SK-N-SH (cell line): ENCODE results near the gene CLEC4M. TPM values are rescaled to one million over a fixed set of nuclear protein-coding genes. Genes with fewer than 3 reads are reported as not detected.

ENCODE experiments used
- CTCF ChIA-PET: fragments of 300-600, 350-600 bp; formaldehyde crosslinking; extraction: SDS; loops from one replicate; lab custom pipeline; 2021; lab: Yijun Ruan, JAX
- POLR2A ChIA-PET: fragments of 350-600 bp; sonication (Branson Sonifier 250); formaldehyde crosslinking; extraction: SDS; loops from one replicate; lab custom pipeline; 2020; ENCODE audit warnings: antibody characterized with exemption, inconsistent platforms; lab: Yijun Ruan, JAX
- DNase-seq: peaks from one replicate; pipeline ENCODE4 v3.0.0; 2012
- H2AFZ ChIP-seq: fragments of 200-600 bp; sonication (generic); 2 replicates; pipeline ENCODE4 v1.8.1; 2016; ENCODE audit warnings: antibody characterized with exemption, mild to moderate bottlenecking, low read depth
- H3F3A ChIP-seq: fragments of 200-600 bp; sonication (generic); replicated peaks from 2 replicates; pipeline ENCODE3; 2016; ENCODE audit warnings: antibody characterized with exemption, mild to moderate bottlenecking; ENCODE audit not compliant: insufficient read depth
- H3K27ac ChIP-seq, 2 experiments: fragments of 200-500 bp in 1 of 2; fragments of 200-600 bp in 1 of 2; sonication (Bioruptor generic) in 1 of 2; sonication (generic), shearing (Covaris generic) in 1 of 2; 2 replicates each; pipeline versions ENCODE4 v1.5.1 to v1.6.1; 2014 to 2016; ENCODE audit warnings: low read depth in 2 of 2, inconsistent platforms in 1 of 2, low read length in 1 of 2, mild to moderate bottlenecking in 1 of 2, mixed read lengths in 1 of 2
- H3K27me3 ChIP-seq: fragments of 200-600 bp; sonication (generic), shearing (Covaris generic); 2 replicates; pipeline ENCODE4 v1.6.1; 2016; ENCODE audit warnings: mixed run types; ENCODE audit not compliant: insufficient read depth
- H3K36me3 ChIP-seq, 2 experiments: fragments of 200-500 bp in 1 of 2; fragments of 200-600 bp in 1 of 2; sonication (Bioruptor generic) in 1 of 2; sonication (generic) in 1 of 2; replicated peaks in 1 of 2; 2 replicates each; pipeline versions ENCODE3 to v1.5.1; 2014 to 2016; ENCODE audit warnings: low read length in 1 of 2, mild to moderate bottlenecking in 1 of 2; ENCODE audit not compliant: insufficient read depth in 2 of 2, control insufficient read depth in 1 of 2
- H3K4me1 ChIP-seq, 2 experiments: fragments of 200-500 bp in 1 of 2; fragments of 200-600 bp in 1 of 2; sonication (Bioruptor generic) in 1 of 2; sonication (generic), shearing (Covaris generic) in 1 of 2; 2 replicates each; pipeline versions ENCODE4 v1.5.1 to v1.6.1; 2014 to 2016; ENCODE audit warnings: low read depth in 1 of 2, low read length in 1 of 2, mixed run types in 1 of 2; ENCODE audit not compliant: insufficient read depth in 2 of 2, control insufficient read depth in 1 of 2
- H3K4me2 ChIP-seq: fragments of 200-600 bp; sonication (generic), shearing (Covaris generic); 2 replicates; pipeline ENCODE4 v1.6.1; 2017; ENCODE audit warnings: mixed run types
- H3K4me3 ChIP-seq, 2 experiments: fragments of 200-500 bp in 1 of 2; fragments of 200-600 bp in 1 of 2; sonication (Bioruptor generic) in 1 of 2; sonication (generic), shearing (Covaris generic) in 1 of 2; 2 replicates each; pipeline versions ENCODE4 v1.5.1 to v1.8.1; 2014 to 2016; ENCODE audit warnings: low read depth in 2 of 2, inconsistent platforms in 1 of 2, low read length in 1 of 2, mild to moderate bottlenecking in 1 of 2, mixed read lengths in 1 of 2, moderate library complexity in 1 of 2
- H3K79me2 ChIP-seq: fragments of 200-600 bp; sonication (generic); 2 replicates; pipeline ENCODE4 v1.8.1; 2017; ENCODE audit warnings: mild to moderate bottlenecking; ENCODE audit not compliant: insufficient read depth
- H3K9ac ChIP-seq: fragments of 200-600 bp; sonication (generic); 2 replicates; pipeline ENCODE4 v1.6.1; 2017; ENCODE audit warnings: mixed run types
- H3K9me2 ChIP-seq: fragments of 200-600 bp; sonication (generic); 2 replicates; pipeline ENCODE4 v1.6.1; 2017; ENCODE audit warnings: mixed run types
- H3K9me3 ChIP-seq: fragments of 200-600 bp; sonication (generic); 2 replicates; pipeline ENCODE4 v1.6.1; 2017; ENCODE audit warnings: mixed run types, mild to moderate bottlenecking, moderate library complexity
- H4K20me1 ChIP-seq: fragments of 200-600 bp; sonication (generic); 2 replicates; pipeline ENCODE4 v1.6.1; 2017; ENCODE audit warnings: mild to moderate bottlenecking, mixed run types; ENCODE audit not compliant: insufficient read depth
- CHD2 ChIP-seq: fragments of 150-350 bp; IDR thresholded peaks from 2 replicates; pipeline ENCODE4 v1.6.1; 2018; ENCODE audit warnings: low read length; ENCODE audit not compliant: partially characterized antibody
- ELF1 ChIP-seq: IDR thresholded peaks from 2 replicates; pipeline ENCODE4 v1.4.0; 2012
- EP300 ChIP-seq, 2 experiments: IDR thresholded peaks; 2 replicates each; pipeline versions ENCODE4 v1.4.0 to v1.6.1; 2012; ENCODE audit warnings: borderline replicate concordance in 1 of 2, low read depth in 1 of 2, low read length in 1 of 2
- FOSL2 ChIP-seq: IDR thresholded peaks from 2 replicates; pipeline ENCODE4 v1.4.0; 2012; ENCODE audit warnings: low read depth, mild to moderate bottlenecking, moderate library complexity, borderline replicate concordance
- FOXM1 ChIP-seq: IDR thresholded peaks from 2 replicates; pipeline ENCODE4 v1.4.0; 2012; ENCODE audit warnings: low read depth, mild to moderate bottlenecking
- JUND ChIP-seq: IDR thresholded peaks from 2 replicates; pipeline ENCODE4 v1.4.0; 2012
- POLR2AphosphoS5 ChIP-seq: IDR thresholded peaks from 2 replicates; pipeline ENCODE4 v1.6.1; 2012; ENCODE audit warnings: low read depth, low read length
- RFX5 ChIP-seq: IDR thresholded peaks from 2 replicates; pipeline ENCODE4 v1.6.1; 2012; ENCODE audit warnings: mild to moderate bottlenecking, improper control_type of control experiment, low read length
- RXRA ChIP-seq: IDR thresholded peaks from 2 replicates; pipeline ENCODE4 v1.4.0; 2012; ENCODE audit warnings: low read depth, mild to moderate bottlenecking, borderline replicate concordance
- SIN3A ChIP-seq: IDR thresholded peaks from 2 replicates; pipeline ENCODE4 v1.6.1; 2012; ENCODE audit warnings: low read depth, mild to moderate bottlenecking, low read length, moderate library complexity, borderline replicate concordance
- TEAD4 ChIP-seq: IDR thresholded peaks from 2 replicates; pipeline ENCODE4 v1.4.0; 2012; ENCODE audit warnings: mild to moderate bottlenecking, borderline replicate concordance; ENCODE audit not compliant: insufficient read depth
- YY1 ChIP-seq: IDR thresholded peaks from 2 replicates; pipeline ENCODE4 v1.4.0; 2012; ENCODE audit warnings: low read depth, mild to moderate bottlenecking
- WGBS: methylation state at CpG from one replicate; pipeline ENCODE4 v1.1.6; 2017; ENCODE audit warnings: low lambda C conversion rate; 5-methylcytosine and 5-hydroxymethylcytosine counted together
- polyA plus RNA-seq, 3 experiments: library from polyadenylated mRNA; depleted of rRNA; stranded (reverse); fragments of >200 nt; gene quantifications; 2 replicates each; pipeline ENCODE4 v1.2.3, GENCODE V29; 2012
- TF ChIP-seq, protein P1 (sequence below): IDR thresholded peaks from 2 replicates; pipeline ENCODE4 v1.4.0; 2012; ENCODE audit warnings: low read depth, borderline replicate concordance
- TF ChIP-seq, protein P2 (sequence below): IDR thresholded peaks from 2 replicates; pipeline ENCODE4 v1.6.1; 2012; ENCODE audit warnings: mild to moderate bottlenecking, low read depth, low read length, moderate library complexity
- TF ChIP-seq, protein P3 (sequence below): IDR thresholded peaks from 2 replicates; pipeline ENCODE4; 2012

CLEC4M gene
- polyA plus RNA-seq, 1 of the 3 experiments (the other 2 are of a cell fraction) = not detected

DNA sequence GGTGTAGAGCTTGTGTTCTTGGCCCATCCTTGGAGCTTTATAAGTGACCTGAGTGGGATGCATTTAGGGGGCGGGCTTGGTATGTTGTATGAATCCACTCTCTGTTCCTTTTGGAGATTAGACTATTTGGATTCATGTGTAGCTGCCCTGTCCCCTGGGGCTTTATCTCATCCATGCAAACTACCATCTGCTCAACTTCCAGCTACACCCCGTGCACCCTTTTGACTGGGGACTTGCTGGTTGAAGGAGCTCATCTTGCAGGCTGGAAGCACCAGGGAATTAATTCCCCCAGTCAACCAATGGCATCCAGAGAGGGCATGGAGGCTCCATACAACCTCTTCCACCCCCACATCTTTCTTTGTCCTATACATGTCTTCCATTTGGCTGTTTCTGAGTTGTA lies 6.1 kb downstream of the CLEC4M start:
- Histone ChIP-seq H3F3A (no peaks in the 10 kb centered on the region), H3K79me2 (no peaks in the 10 kb centered on the region), H3K27ac (no peak overlapping the region), H3K4me3 (no peak overlapping the region), H3K9me3 (no peaks in the 10 kb centered on the region), H3K27me3 (peaks cover 73% of the 10 kb centered on the region), H4K20me1 (no peaks in the 10 kb centered on the region), H3K4me2 (no peak overlapping the region), H3K9ac (no peak overlapping the region), H3K9me2 (no peaks in the 10 kb centered on the region), H3K36me3 (no peaks in the 10 kb centered on the region), H2AFZ (no peak overlapping the region), H3K4me1 (no peaks in the 10 kb centered on the region)
- 0% methylated on average over 2 of the region's 2 CpGs for WGBS
- DNase-seq = no peak
- ChIA-PET CTCF (no interaction called here), POLR2A (no interaction called here)
- TF ChIP-seq YY1 = no peak
- TF ChIP-seq POLR2AphosphoS5 = no peak
- no peak for TF ChIP-seq SIN3A
- TF ChIP-seq RXRA = no peak
- TF ChIP-seq CHD2 = no peak
- TF ChIP-seq, protein P1, sequence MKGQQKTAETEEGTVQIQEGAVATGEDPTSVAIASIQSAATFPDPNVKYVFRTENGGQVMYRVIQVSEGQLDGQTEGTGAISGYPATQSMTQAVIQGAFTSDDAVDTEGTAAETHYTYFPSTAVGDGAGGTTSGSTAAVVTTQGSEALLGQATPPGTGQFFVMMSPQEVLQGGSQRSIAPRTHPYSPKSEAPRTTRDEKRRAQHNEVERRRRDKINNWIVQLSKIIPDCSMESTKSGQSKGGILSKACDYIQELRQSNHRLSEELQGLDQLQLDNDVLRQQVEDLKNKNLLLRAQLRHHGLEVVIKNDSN = no peak
- TF ChIP-seq, protein P2, sequence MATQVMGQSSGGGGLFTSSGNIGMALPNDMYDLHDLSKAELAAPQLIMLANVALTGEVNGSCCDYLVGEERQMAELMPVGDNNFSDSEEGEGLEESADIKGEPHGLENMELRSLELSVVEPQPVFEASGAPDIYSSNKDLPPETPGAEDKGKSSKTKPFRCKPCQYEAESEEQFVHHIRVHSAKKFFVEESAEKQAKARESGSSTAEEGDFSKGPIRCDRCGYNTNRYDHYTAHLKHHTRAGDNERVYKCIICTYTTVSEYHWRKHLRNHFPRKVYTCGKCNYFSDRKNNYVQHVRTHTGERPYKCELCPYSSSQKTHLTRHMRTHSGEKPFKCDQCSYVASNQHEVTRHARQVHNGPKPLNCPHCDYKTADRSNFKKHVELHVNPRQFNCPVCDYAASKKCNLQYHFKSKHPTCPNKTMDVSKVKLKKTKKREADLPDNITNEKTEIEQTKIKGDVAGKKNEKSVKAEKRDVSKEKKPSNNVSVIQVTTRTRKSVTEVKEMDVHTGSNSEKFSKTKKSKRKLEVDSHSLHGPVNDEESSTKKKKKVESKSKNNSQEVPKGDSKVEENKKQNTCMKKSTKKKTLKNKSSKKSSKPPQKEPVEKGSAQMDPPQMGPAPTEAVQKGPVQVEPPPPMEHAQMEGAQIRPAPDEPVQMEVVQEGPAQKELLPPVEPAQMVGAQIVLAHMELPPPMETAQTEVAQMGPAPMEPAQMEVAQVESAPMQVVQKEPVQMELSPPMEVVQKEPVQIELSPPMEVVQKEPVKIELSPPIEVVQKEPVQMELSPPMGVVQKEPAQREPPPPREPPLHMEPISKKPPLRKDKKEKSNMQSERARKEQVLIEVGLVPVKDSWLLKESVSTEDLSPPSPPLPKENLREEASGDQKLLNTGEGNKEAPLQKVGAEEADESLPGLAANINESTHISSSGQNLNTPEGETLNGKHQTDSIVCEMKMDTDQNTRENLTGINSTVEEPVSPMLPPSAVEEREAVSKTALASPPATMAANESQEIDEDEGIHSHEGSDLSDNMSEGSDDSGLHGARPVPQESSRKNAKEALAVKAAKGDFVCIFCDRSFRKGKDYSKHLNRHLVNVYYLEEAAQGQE = no peak
- TF ChIP-seq EP300 (IDR thresholded peaks at IDR 0.05; ENCODE audit: borderline replicate concordance in 1 of 2, low read depth in 1 of 2, low read length in 1 of 2) = no peak
- no peak for TF ChIP-seq FOXM1

DNA sequence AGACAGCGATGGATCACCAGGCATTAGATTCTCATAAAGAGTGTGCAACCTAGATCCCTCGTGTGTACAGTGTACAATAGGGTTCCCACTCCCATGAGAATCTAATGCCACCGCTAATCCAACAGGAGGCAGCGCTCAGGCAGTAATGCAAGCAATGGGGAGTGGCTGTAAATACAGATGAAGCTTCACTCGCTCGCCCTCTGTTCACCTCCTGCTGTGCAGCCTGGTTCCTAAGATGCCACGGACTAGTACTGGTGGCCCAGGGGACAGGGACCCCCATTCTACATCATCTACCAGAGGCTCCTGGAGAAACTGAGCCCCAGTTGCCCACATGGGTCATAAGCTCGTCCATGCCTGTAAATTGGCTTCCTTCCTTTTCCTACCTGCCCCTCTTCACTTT lies 8.0 kb downstream of the CLEC4M start:
- DNase-seq = no peak
- H3K27ac ChIP-seq = no peak overlapping the region
- CTCF ChIA-PET = interaction anchor here (0.6 to 2.7 kb wide), 3 partner anchors 24 to 160 kb away, joined by 3 to 12 read pairs (median 3); partner anchors contain the start of gene CD209
- H3K27me3 ChIP-seq = peaks cover 87% of the 10 kb centered on the region
- no peaks in the 10 kb centered on the region for H3K36me3 ChIP-seq
- no peaks in the 10 kb centered on the region for H3K9me2 ChIP-seq
- no peaks in the 10 kb centered on the region for H3K4me1 ChIP-seq
- no peak overlapping the region for H2AFZ ChIP-seq
- no peak overlapping the region for H3K9ac ChIP-seq
- WGBS = 0% methylated on average over 4 of the region's 8 CpGs
- H3K4me2 ChIP-seq = no peak overlapping the region
- H3F3A ChIP-seq = no peaks in the 10 kb centered on the region
- no peak overlapping the region for H3K4me3 ChIP-seq
- H3K9me3 ChIP-seq = no peaks in the 10 kb centered on the region
- TF ChIP-seq, protein P1 = no peak
- TF ChIP-seq YY1 = no peak
- no peak for TF ChIP-seq ELF1
- no peak for TF ChIP-seq JUND
- TF ChIP-seq, protein P3, sequence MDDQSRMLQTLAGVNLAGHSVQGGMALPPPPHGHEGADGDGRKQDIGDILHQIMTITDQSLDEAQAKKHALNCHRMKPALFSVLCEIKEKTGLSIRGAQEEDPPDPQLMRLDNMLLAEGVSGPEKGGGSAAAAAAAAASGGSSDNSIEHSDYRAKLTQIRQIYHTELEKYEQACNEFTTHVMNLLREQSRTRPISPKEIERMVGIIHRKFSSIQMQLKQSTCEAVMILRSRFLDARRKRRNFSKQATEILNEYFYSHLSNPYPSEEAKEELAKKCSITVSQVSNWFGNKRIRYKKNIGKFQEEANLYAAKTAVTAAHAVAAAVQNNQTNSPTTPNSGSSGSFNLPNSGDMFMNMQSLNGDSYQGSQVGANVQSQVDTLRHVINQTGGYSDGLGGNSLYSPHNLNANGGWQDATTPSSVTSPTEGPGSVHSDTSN = no peak
- TF ChIP-seq FOSL2 = no peak
- no peak for TF ChIP-seq RFX5
- TF ChIP-seq TEAD4 = no peak
- no peak for TF ChIP-seq EP300 (IDR thresholded peaks at IDR 0.05; ENCODE audit: borderline replicate concordance in 1 of 2, low read depth in 1 of 2, low read length in 1 of 2)
- H3K79me2 ChIP-seq = no peaks in the 10 kb centered on the region
- POLR2A ChIA-PET = no interaction called here
- no peaks in the 10 kb centered on the region for H4K20me1 ChIP-seq
